A549 (cell line): Measurements from ENCODE around the gene EPB41L2. TPM values are rescaled to one million over a fixed set of nuclear protein-coding genes. Genes with fewer than 3 reads are reported as not detected.

Experiments
- ATAC-seq, 2 experiments: fragments of 200-7000 bp in 1 of 2; fragments of >200 bp in 1 of 2; cut with Nextera tagmentation in 1 of 2; cut with Tn5 transposase in 1 of 2; 3 replicates each; pipeline versions ENCODE4 v1.8.0 to v1.9.1; 2018 to 2020; ENCODE audit warnings: mild to moderate bottlenecking in 1 of 2, moderate library complexity in 1 of 2
- CTCF ChIA-PET: fragments of 300-600 bp; sonication (Branson Sonifier 250); formaldehyde crosslinking; extraction: SDS; loops from one replicate; lab custom pipeline; 2021; ENCODE audit warnings: antibody characterized with exemption, inconsistent platforms; lab: Yijun Ruan, JAX
- POLR2A ChIA-PET: fragments of 350-600 bp; formaldehyde crosslinking; extraction: SDS; loops from one replicate; lab custom pipeline; 2021; ENCODE audit warnings: antibody characterized with exemption, inconsistent platforms; lab: Yijun Ruan, JAX
- DNase-seq, 2 experiments: peaks; one replicate each; pipeline versions ENCODE4 v3.0.0 to v3.0.0-alpha.2; 2011 to 2016; ENCODE audit warnings: low read depth in 1 of 2, low spot score in 1 of 2
- FAIRE-seq: peaks from 2 replicates; lab custom pipeline; 2011; peaks lifted over from hg19 to GRCh38; lab: Jason Lieb, UNC
- H3K27ac ChIP-seq, 2 experiments: fragments of >200 bp; sonication (Bioruptor Twin); formaldehyde crosslinking; 3 replicates each; pipeline ENCODE4 v1.5.1; 2016 to 2017
- H3K4me1 ChIP-seq: fragments of >200 bp; sonication (Bioruptor Twin); formaldehyde crosslinking; 3 replicates; pipeline ENCODE4 v1.6.1; 2016
- H3K4me2 ChIP-seq: fragments of >200 bp; sonication (Bioruptor Twin); formaldehyde crosslinking; 3 replicates; pipeline ENCODE4 v1.6.1; 2016
- H3K4me3 ChIP-seq: fragments of >200 bp; sonication (Bioruptor Twin); formaldehyde crosslinking; 3 replicates; pipeline ENCODE4 v1.5.1; 2016
- H3K9me3 ChIP-seq: fragments of >200 bp; sonication (Bioruptor Twin); formaldehyde crosslinking; 3 replicates; pipeline ENCODE4 v1.6.1; 2016
- BCL3 ChIP-seq: fragments of >200 bp; sonication (Bioruptor Twin); formaldehyde crosslinking; IDR thresholded peaks from 3 replicates; pipeline ENCODE4 v1.6.1; 2016
- CBX2 ChIP-seq: fragments of 200-600 bp; sonication (generic); IDR thresholded peaks from 2 replicates; pipeline ENCODE4 v1.6.1; 2016; ENCODE audit warnings: low read depth, mild to moderate bottlenecking, borderline replicate concordance
- CEBPB ChIP-seq, 2 experiments: fragments of >200 bp in 1 of 2; sonication (Bioruptor Twin) in 1 of 2; formaldehyde crosslinking in 1 of 2; IDR thresholded peaks; 2 replicates each; pipeline ENCODE4 v1.6.1; 2012 to 2016
- E2F6 ChIP-seq: IDR thresholded peaks from 2 replicates; pipeline ENCODE4 v1.6.1; 2012; ENCODE audit warnings: low read depth, borderline replicate concordance
- EP300 ChIP-seq, 2 experiments: fragments of >200 bp; sonication (Bioruptor Twin); formaldehyde crosslinking; IDR thresholded peaks; 2 replicates in 1 of 2; 3 replicates in 1 of 2; pipeline ENCODE4 v1.6.1; 2016 to 2017
- ESRRA ChIP-seq: fragments of 150-350 bp; IDR thresholded peaks from 2 replicates; pipeline ENCODE4 v1.6.1; 2014; ENCODE audit warnings: mild to moderate bottlenecking, low read length, borderline replicate concordance
- GATA3 ChIP-seq: IDR thresholded peaks from 2 replicates; pipeline ENCODE4 v1.6.1; 2012; ENCODE audit warnings: borderline replicate concordance
- HES2 ChIP-seq: fragments of >200 bp; sonication (Bioruptor Twin); formaldehyde crosslinking; IDR thresholded peaks from 2 replicates; pipeline ENCODE4 v1.6.1; 2016
- HEYL ChIP-seq: fragments of 250-450 bp; sonication (Bioruptor Pico); IDR thresholded peaks from 2 replicates; pipeline ENCODE4 v1.8.0; 2021; ENCODE audit warnings: mild to moderate bottlenecking, moderate library complexity
- HOXA7 ChIP-seq: fragments of 250-450 bp; sonication (Bioruptor Pico); IDR thresholded peaks from 2 replicates; pipeline ENCODE4 v1.5.0; 2020; ENCODE audit warnings: mild to moderate bottlenecking, moderate library complexity
- HOXB13 ChIP-seq: fragments of 250-450 bp; sonication (Bioruptor Pico); IDR thresholded peaks from 2 replicates; pipeline ENCODE4 v1.5.0; 2020; ENCODE audit warnings: low read depth, mild to moderate bottlenecking, moderate library complexity
- HOXB5 ChIP-seq: fragments of 250-450 bp; sonication (Bioruptor Pico); IDR thresholded peaks from 2 replicates; pipeline ENCODE4 v1.5.0; 2020; ENCODE audit warnings: mild to moderate bottlenecking, moderate library complexity
- JUNB ChIP-seq: fragments of >200 bp; sonication (Bioruptor Twin); formaldehyde crosslinking; IDR thresholded peaks from 2 replicates; pipeline ENCODE4 v1.6.1; 2016
- KDM5A ChIP-seq: fragments of 200-600 bp; sonication (generic); IDR thresholded peaks from 2 replicates; pipeline ENCODE4 v1.6.1; 2016; ENCODE audit warnings: antibody characterized with exemption, mild to moderate bottlenecking
- MAX ChIP-seq: IDR thresholded peaks from 2 replicates; pipeline ENCODE4 v1.6.1; 2012
- PHF8 ChIP-seq: fragments of 200-600 bp; sonication (generic); IDR thresholded peaks from 2 replicates; pipeline ENCODE4 v1.6.1; 2016; ENCODE audit warnings: low read depth, mild to moderate bottlenecking, antibody characterized with exemption, moderate library complexity, borderline replicate concordance
- POLR2AphosphoS2 ChIP-seq: conservative IDR thresholded peaks from 2 replicates; pipeline ENCODE4 v1.6.1; 2012; ENCODE audit warnings: low read length, improper control_type of control experiment, inconsistent platforms
- RAD21 ChIP-seq, 2 experiments: fragments of >200 bp in 1 of 2; sonication (Bioruptor Twin) in 1 of 2; formaldehyde crosslinking in 1 of 2; IDR thresholded peaks in 1 of 2; conservative IDR thresholded peaks in 1 of 2; 2 replicates in 1 of 2; 3 replicates in 1 of 2; pipeline ENCODE4 v1.6.1; 2012 to 2018; ENCODE audit warnings: inconsistent platforms in 1 of 2
- RARB ChIP-seq: fragments of 250-450 bp; sonication (Bioruptor Pico); IDR thresholded peaks from 2 replicates; pipeline ENCODE4 v1.8.0; 2021; ENCODE audit warnings: mild to moderate bottlenecking, moderate library complexity
- REST ChIP-seq: fragments of 200-600 bp; sonication (generic); IDR thresholded peaks from 2 replicates; pipeline ENCODE4 v1.6.1; 2016; ENCODE audit warnings: antibody characterized with exemption, mild to moderate bottlenecking, moderate library complexity
- SMC3 ChIP-seq: fragments of >200 bp; sonication (Bioruptor Twin); formaldehyde crosslinking; IDR thresholded peaks from 3 replicates; pipeline ENCODE4 v1.6.1; 2018; ENCODE audit warnings: inconsistent platforms
- USF2 ChIP-seq: fragments of 450-650 bp; IDR thresholded peaks from 2 replicates; pipeline ENCODE4 v1.6.1; 2014; ENCODE audit warnings: antibody characterized with exemption
- WGBS: methylation state at CpG from one replicate; pipeline ENCODE4 v1.1.6; 2017; ENCODE audit errors: missing lambda C conversion rate; 5-methylcytosine and 5-hydroxymethylcytosine counted together
- polyA plus RNA-seq, 4 experiments: library from polyadenylated mRNA; depleted of rRNA in 3 of 4; stranded (reverse); fragments of >200 nt; fragmentation: RNase III in 1 of 4; extraction: RNeasy Plus Mini Kit Qiagen cat#74134 plus additional on column Dnase treatment in 1 of 4; gene quantifications; 2 replicates in 3 of 4; 3 replicates in 1 of 4; pipeline ENCODE4 v1.2.3, GENCODE V29; 2011 to 2017

The EPB41L2 gene
- polyA plus RNA-seq, 2 of the 4 experiments (the other 2 are of a cell fraction), result 42.9 to 50.3 TPM

- TF ChIP-seq USF2, result no peak
- TF ChIP-seq HEYL (CRISPR knock-in tag), result no peak
- no peak for TF ChIP-seq CEBPB (IDR thresholded peaks at IDR 0.05)
- TF ChIP-seq BCL3, result no peak
- TF ChIP-seq HOXA7 (CRISPR knock-in tag), result no peak
Measured at GRCh38 chr6:130879826-130880225, 183.2 kb downstream of the EPB41L2 start (continued).

- DNase-seq, result no peak
- Histone ChIP-seq H3K27ac (no peak overlapping the region), H3K9me3 (no peaks in the 10 kb centered on the region), H3K4me3 (no peak overlapping the region), H3K4me1 (no peaks in the 10 kb centered on the region), H3K4me2 (no peak overlapping the region)
- ChIA-PET CTCF (interaction anchor here (0.6 to 1.3 kb wide), 3 partner anchors 11 to 26 kb away, joined by 3 to 5 read pairs (median 3); no protein-coding TSS in a partner anchor), POLR2A (no interaction called here)
- WGBS, result 92% methylated on average over 5 of the region's 5 CpGs
- ATAC-seq, result no peak
- no peak for FAIRE-seq
- TF ChIP-seq POLR2AphosphoS2, result no peak
- TF ChIP-seq ESRRA, result no peak
- TF ChIP-seq E2F6, result no peak
- no peak for TF ChIP-seq JUNB
- TF ChIP-seq REST, result no peak
- no peak for TF ChIP-seq CBX2
- TF ChIP-seq HOXA7 (CRISPR knock-in tag), result no peak
- TF ChIP-seq PHF8, result no peak
- TF ChIP-seq RAD21 (conservative IDR thresholded peaks at IDR 0.05 in 1 of 2, IDR thresholded peaks at IDR 0.05 in 1 of 2), result no peak
- no peak for TF ChIP-seq HEYL (CRISPR knock-in tag)
- no peak for TF ChIP-seq EP300 (IDR thresholded peaks at IDR 0.05)
- no peak for TF ChIP-seq GATA3
- no peak for TF ChIP-seq HES2
- no peak for TF ChIP-seq RARB (CRISPR knock-in tag)
- no peak for TF ChIP-seq MAX
- no peak for TF ChIP-seq HOXB5
- no peak for TF ChIP-seq HOXB13
- no peak for TF ChIP-seq KDM5A
- no peak for TF ChIP-seq SMC3
Measured at GRCh38 chr6:130873746-130874145, 189.3 kb downstream of the EPB41L2 start.
